Epidermal melanocyte (primary cell): Measurements from ENCODE around the gene SRGAP1.

Experiments
- DNase-seq: peaks from one replicate; pipeline ENCODE4 v3.0.0; 2011; ENCODE audit warnings: low spot score; ENCODE audit not compliant: insufficient read length

SRGAP1 gene

GRCh38 chr12:64083285-64084210 is 239.0 kb downstream of the SRGAP1 start:
- DNase-seq: peak; percentile 55

- no peak for DNase-seq
Observed at GRCh38 chr12:64085154-64085553, 240.7 kb downstream of the SRGAP1 start.

- no peak for DNase-seq
Observed at GRCh38 chr12:64085996-64086395, 241.5 kb downstream of the SRGAP1 start.

- no peak for DNase-seq
Observed at GRCh38 chr12:64086946-64087345, 242.4 kb downstream of the SRGAP1 start.

GRCh38 chr12:64087761-64088160 is 243.3 kb downstream of the SRGAP1 start:
- no peak for DNase-seq

GRCh38 chr12:64088431-64089349 is 244.2 kb downstream of the SRGAP1 start:
- DNase-seq: peak; percentile 74

GRCh38 chr12:64090047-64090446 is 245.5 kb downstream of the SRGAP1 start:
- DNase-seq: no peak

- no peak for DNase-seq
Observed at GRCh38 chr12:64091186-64091585, 246.7 kb downstream of the SRGAP1 start.

GRCh38 chr12:64092507-64093196 is 248.2 kb downstream of the SRGAP1 start:
- DNase-seq: no peak

- DNase-seq: no peak
Observed at GRCh38 chr12:64093689-64094088, 249.2 kb downstream of the SRGAP1 start.

GRCh38 chr12:64097366-64098105 is 253.0 kb downstream of the SRGAP1 start:
- DNase-seq: no peak

- no peak for DNase-seq
Observed at GRCh38 chr12:64098709-64099354, 254.3 kb downstream of the SRGAP1 start.

- no peak for DNase-seq
Observed at GRCh38 chr12:64099397-64099796, 254.9 kb downstream of the SRGAP1 start.

- DNase-seq: no peak
Observed at GRCh38 chr12:64102339-64102738, 257.8 kb downstream of the SRGAP1 start.

GRCh38 chr12:64103825-64104740 is 259.6 kb downstream of the SRGAP1 start:
- DNase-seq: no peak

- no peak for DNase-seq
Observed at GRCh38 chr12:64105026-64105425, 260.5 kb downstream of the SRGAP1 start.

GRCh38 chr12:64107776-64108175 is 263.3 kb downstream of the SRGAP1 start:
- DNase-seq: no peak

- DNase-seq: no peak
Observed at GRCh38 chr12:64109706-64110105, 265.2 kb downstream of the SRGAP1 start.

- DNase-seq: no peak
Observed at GRCh38 chr12:64110864-64111263, 266.4 kb downstream of the SRGAP1 start.
